Subcutaneous abdominal adipose tissue (tissue), 5 donors: Measurements from ENCODE around the gene PKP3.
"Not testable (repeated sequence)": the region's sequence is repeated elsewhere in the genome, so short reads cannot be mapped to it uniquely, and the experiment has no call there.

Experiments
- H3K27ac ChIP-seq: one replicate; pipeline ENCODE4 v1.7.0; 2013; ENCODE audit warnings: low read depth, mild to moderate bottlenecking, inconsistent platforms, low read length, moderate library complexity
- H3K27me3 ChIP-seq, 5 donors: one replicate each; pipeline ENCODE4 v1.7.0; 2013; ENCODE audit warnings: low read length in 5 of 5, inconsistent platforms in 1 of 5; ENCODE audit not compliant: control insufficient read depth in 5 of 5, insufficient read depth in 4 of 5
- H3K36me3 ChIP-seq, 5 donors: one replicate each; pipeline ENCODE4 v1.7.0; 2013; ENCODE audit warnings: low read length in 5 of 5; ENCODE audit not compliant: control insufficient read depth in 5 of 5, insufficient read depth in 5 of 5
- H3K4me1 ChIP-seq, 5 donors: one replicate each; pipeline ENCODE4 v1.7.0; 2013; ENCODE audit warnings: low read length in 5 of 5, mild to moderate bottlenecking in 3 of 5, moderate library complexity in 1 of 5; ENCODE audit not compliant: control insufficient read depth in 5 of 5, insufficient read depth in 5 of 5
- H3K4me3 ChIP-seq, 5 donors: one replicate each; pipeline ENCODE4 v1.7.0; 2013; ENCODE audit warnings: low read length in 5 of 5, low read depth in 1 of 5
- H3K9ac ChIP-seq, 5 donors: one replicate each; pipeline ENCODE4 v1.7.0; 2013; ENCODE audit warnings: low read length in 5 of 5, mild to moderate bottlenecking in 4 of 5, moderate library complexity in 3 of 5
- H3K9me3 ChIP-seq, 5 donors: one replicate each; pipeline ENCODE4 v1.7.0; 2013; ENCODE audit warnings: low read length in 5 of 5; ENCODE audit not compliant: control insufficient read depth in 5 of 5
- donor health status: healthy.
- donor health status: healthy.
- donor health status: healthy.
- donor health status: healthy.
- donor health status: healthy.

Gene PKP3

GRCh38 chr11:418343-419247, 24.6 kb downstream of the PKP3 start:
- Histone ChIP-seq H3K9me3 (no peaks in the 10 kb centered on the region), H3K36me3 (no peaks in the 10 kb centered on the region), H3K27ac (no peak overlapping the region), H3K4me1 (peaks cover 0 to 38% (median 27%) of the 10 kb centered on the region in 5 donors), H3K9ac (no peak overlapping the region), H3K4me3 (no peak overlapping the region), H3K27me3 (peaks cover 14 to 42% (median 22%) of the 10 kb centered on the region in 5 donors)

- H3K9me3 ChIP-seq, result no peaks in the 10 kb centered on the region
- H3K27ac ChIP-seq, result no peak overlapping the region
- no peaks in the 10 kb centered on the region for H3K36me3 ChIP-seq
- no peak overlapping the region for H3K4me3 ChIP-seq
- H3K27me3 ChIP-seq, result peaks cover 14 to 40% (median 23%) of the 10 kb centered on the region in 5 donors
- H3K4me1 ChIP-seq, result peaks cover 0 to 30% (median 19%) of the 10 kb centered on the region in 5 donors
- no peak overlapping the region for H3K9ac ChIP-seq
Observed at GRCh38 chr11:419248-420005, 25.4 kb downstream of the PKP3 start.

GRCh38 chr11:420054-420910, 26.3 kb downstream of the PKP3 start:
- H3K4me1 ChIP-seq, result peaks cover 0 to 25% (median 17%) of the 10 kb centered on the region in 5 donors
- no peak overlapping the region for H3K4me3 ChIP-seq
- H3K27ac ChIP-seq, result no peak overlapping the region
- no peak overlapping the region for H3K9ac ChIP-seq
- H3K9me3 ChIP-seq, result peaks cover 0 to 2% (median 0%) of the 10 kb centered on the region in 5 donors
- H3K27me3 ChIP-seq, result peaks cover 14 to 36% (median 19%) of the 10 kb centered on the region in 5 donors
- H3K36me3 ChIP-seq, result no peaks in the 10 kb centered on the region

GRCh38 chr11:420911-421321, 26.9 kb downstream of the PKP3 start:
- H3K9ac ChIP-seq, result no peak overlapping the region
- H3K4me3 ChIP-seq, result no peak overlapping the region
- peaks cover 0 to 3% (median 0%) of the 10 kb centered on the region in 5 donors for H3K9me3 ChIP-seq
- H3K27ac ChIP-seq, result no peak overlapping the region
- H3K27me3 ChIP-seq, result peaks cover 10 to 30% (median 19%) of the 10 kb centered on the region in 5 donors
- H3K4me1 ChIP-seq, result peaks cover 0 to 19% (median 11%) of the 10 kb centered on the region in 5 donors
- no peaks in the 10 kb centered on the region for H3K36me3 ChIP-seq

GRCh38 chr11:422249-422656, 28.2 kb downstream of the PKP3 start:
- no peak overlapping the region for H3K4me3 ChIP-seq
- peaks cover 0 to 3% (median 0%) of the 10 kb centered on the region in 5 donors for H3K9me3 ChIP-seq
- no peak overlapping the region for H3K27ac ChIP-seq
- no peaks in the 10 kb centered on the region for H3K36me3 ChIP-seq
- H3K9ac ChIP-seq, result no peak overlapping the region
- H3K4me1 ChIP-seq, result peaks cover 0 to 7% (median 0%) of the 10 kb centered on the region in 5 donors
- peaks cover 15 to 26% (median 19%) of the 10 kb centered on the region in 5 donors for H3K27me3 ChIP-seq

GRCh38 chr11:424232-424631, 30.2 kb downstream of the PKP3 start:
- H3K27ac ChIP-seq, result no peak overlapping the region
- H3K9me3 ChIP-seq, result peaks cover 0 to 3% (median 0%) of the 10 kb centered on the region in 5 donors
- H3K4me3 ChIP-seq, result no peak overlapping the region
- no peak overlapping the region for H3K9ac ChIP-seq
- peaks cover 9 to 20% (median 11%) of the 10 kb centered on the region in 5 donors for H3K27me3 ChIP-seq
- no peaks in the 10 kb centered on the region for H3K4me1 ChIP-seq
- no peaks in the 10 kb centered on the region for H3K36me3 ChIP-seq

- peaks cover 5 to 18% (median 12%) of the 10 kb centered on the region in 5 donors for H3K27me3 ChIP-seq
- not testable (repeated sequence) for H3K27ac ChIP-seq, H3K36me3 ChIP-seq, H3K9ac ChIP-seq, H3K9me3 ChIP-seq, H3K4me3 ChIP-seq, H3K4me1 ChIP-seq
Observed at GRCh38 chr11:424766-425165, 30.8 kb downstream of the PKP3 start.

- Histone ChIP-seq H3K9ac (no peak overlapping the region), H3K9me3 (peaks cover 0 to 3% (median 0%) of the 10 kb centered on the region in 5 donors), H3K4me1 (no peaks in the 10 kb centered on the region), H3K4me3 (no peak overlapping the region), H3K27me3 (peaks cover under 1 to 15% (median 9%) of the 10 kb centered on the region in 5 donors), H3K36me3 (no peaks in the 10 kb centered on the region), H3K27ac (no peak overlapping the region)
Observed at GRCh38 chr11:425301-425700, 31.3 kb downstream of the PKP3 start.

GRCh38 chr11:426851-427250, 32.8 kb downstream of the PKP3 start:
- no peak overlapping the region for H3K27ac ChIP-seq
- peaks cover 0 to 15% (median 9%) of the 10 kb centered on the region in 5 donors for H3K27me3 ChIP-seq
- no peaks in the 10 kb centered on the region for H3K4me1 ChIP-seq
- peaks cover 0 to 3% (median 0%) of the 10 kb centered on the region in 5 donors for H3K9me3 ChIP-seq
- no peaks in the 10 kb centered on the region for H3K36me3 ChIP-seq
- no peak overlapping the region for H3K4me3 ChIP-seq
- H3K9ac ChIP-seq, result no peak overlapping the region
